Endothelial cell (in vitro differentiated cells): ENCODE measurements around the gene MLLT6. TPM values are rescaled to one million over a fixed set of nuclear protein-coding genes. Genes with fewer than 3 reads are reported as not detected.

Experiments used
- DNase-seq: peaks from one replicate; pipeline ENCODE4 v3.0.0; 2021; ENCODE audit warnings: low spot score
- H3K27ac Mint-ChIP-seq: one replicate; pipeline ENCODE4 v1.8.0; 2021; ENCODE audit warnings: mixed read lengths, inconsistent platforms; ENCODE audit not compliant: unreplicated experiment
- H3K27me3 Mint-ChIP-seq: one replicate; pipeline ENCODE4 v1.8.0; 2021; ENCODE audit warnings: mild to moderate bottlenecking, moderate library complexity, mixed read lengths, inconsistent platforms; ENCODE audit not compliant: unreplicated experiment
- H3K36me3 Mint-ChIP-seq: one replicate; pipeline ENCODE4 v1.8.0; 2021; ENCODE audit warnings: mild to moderate bottlenecking, low read depth, mixed read lengths, inconsistent platforms; ENCODE audit not compliant: unreplicated experiment
- H3K4me1 Mint-ChIP-seq: one replicate; pipeline ENCODE4 v1.8.0; 2021; ENCODE audit warnings: mild to moderate bottlenecking, mixed read lengths, inconsistent platforms; ENCODE audit not compliant: unreplicated experiment
- H3K4me3 Mint-ChIP-seq: one replicate; pipeline ENCODE4 v1.8.0; 2021; ENCODE audit warnings: mild to moderate bottlenecking, mixed read lengths, inconsistent platforms; ENCODE audit not compliant: unreplicated experiment
- H3K9me3 Mint-ChIP-seq: one replicate; pipeline ENCODE4 v1.8.0; 2021; ENCODE audit warnings: mixed read lengths, inconsistent platforms; ENCODE audit not compliant: unreplicated experiment
- CTCF ChIP-seq: fragments of 200-600 bp; sonication (generic); IDR thresholded peaks from one replicate; pipeline ENCODE4 v1.5.0; 2021; ENCODE audit warnings: antibody characterized with exemption; ENCODE audit not compliant: unreplicated experiment
- total RNA-seq: library from RNA; stranded (reverse); fragmentation: NEBNext Ultra II Directional; extraction: Animal tissue kit (Norgen Biotek cat#: 25700); gene quantifications from one replicate; pipeline ENCODE4 v1.2.1, GENCODE V29; 2021; ENCODE audit not compliant: unreplicated experiment

MLLT6 gene
- total RNA-seq, 1 donor from 2014 or later: 33.8 TPM

DNA sequence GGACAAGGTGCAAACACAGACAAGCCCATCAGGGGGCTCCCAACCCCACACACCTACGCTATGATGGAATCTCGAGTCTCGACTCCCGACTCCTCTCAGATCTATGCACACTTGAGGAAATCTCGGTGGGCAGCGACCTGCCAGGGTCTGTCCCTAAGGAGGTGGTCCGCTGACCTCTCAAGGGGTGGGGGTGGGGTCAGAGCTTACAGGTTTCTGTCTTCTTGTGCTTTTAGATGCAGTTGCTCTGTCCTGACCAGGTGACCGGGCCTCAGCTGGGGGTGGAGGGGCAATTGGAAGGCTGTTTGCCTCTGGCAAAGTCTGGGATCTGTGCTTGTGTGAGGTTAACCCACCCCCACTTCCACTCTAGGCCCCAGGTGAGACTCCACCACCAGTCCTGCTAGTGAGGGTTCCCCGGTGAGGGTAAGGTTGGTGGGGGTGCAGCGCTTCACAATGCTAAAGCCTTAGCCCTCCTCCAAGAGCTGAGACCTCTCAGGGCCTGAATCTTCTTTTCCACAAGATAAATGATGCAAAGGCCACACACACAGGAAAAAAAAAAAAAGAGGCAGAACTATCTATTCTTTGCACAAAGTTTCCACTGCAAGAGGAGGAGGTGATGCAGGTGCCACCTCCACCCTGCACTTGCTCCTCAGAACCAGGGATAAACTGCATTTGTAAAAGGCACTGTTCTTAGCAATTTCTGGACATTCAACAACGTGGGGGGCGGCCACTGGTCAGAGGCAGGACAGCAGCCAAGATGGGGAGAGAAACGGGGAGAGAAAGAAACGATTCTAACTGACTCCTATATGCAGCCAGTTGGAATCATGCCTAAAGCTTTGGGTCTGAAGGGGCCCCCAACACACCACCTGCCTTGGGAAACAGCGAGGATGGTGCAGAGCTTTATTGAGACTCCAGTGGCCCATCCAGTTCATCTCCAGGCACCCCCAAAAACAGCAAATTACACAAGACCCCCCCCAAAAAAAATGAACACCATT, 29.2 kb downstream of the MLLT6 start:
- Mint-ChIP-seq H3K4me1 (peaks cover 27% of the 10 kb centered on the region), H3K27ac (no peak overlapping the region), H3K27me3 (peaks cover 16% of the 10 kb centered on the region), H3K9me3 (no peaks in the 10 kb centered on the region), H3K36me3 (peaks cover 24% of the 10 kb centered on the region), H3K4me3 (peak overlapping the region; percentile 51)
- no peak for DNase-seq
- no peak for TF ChIP-seq CTCF

DNA sequence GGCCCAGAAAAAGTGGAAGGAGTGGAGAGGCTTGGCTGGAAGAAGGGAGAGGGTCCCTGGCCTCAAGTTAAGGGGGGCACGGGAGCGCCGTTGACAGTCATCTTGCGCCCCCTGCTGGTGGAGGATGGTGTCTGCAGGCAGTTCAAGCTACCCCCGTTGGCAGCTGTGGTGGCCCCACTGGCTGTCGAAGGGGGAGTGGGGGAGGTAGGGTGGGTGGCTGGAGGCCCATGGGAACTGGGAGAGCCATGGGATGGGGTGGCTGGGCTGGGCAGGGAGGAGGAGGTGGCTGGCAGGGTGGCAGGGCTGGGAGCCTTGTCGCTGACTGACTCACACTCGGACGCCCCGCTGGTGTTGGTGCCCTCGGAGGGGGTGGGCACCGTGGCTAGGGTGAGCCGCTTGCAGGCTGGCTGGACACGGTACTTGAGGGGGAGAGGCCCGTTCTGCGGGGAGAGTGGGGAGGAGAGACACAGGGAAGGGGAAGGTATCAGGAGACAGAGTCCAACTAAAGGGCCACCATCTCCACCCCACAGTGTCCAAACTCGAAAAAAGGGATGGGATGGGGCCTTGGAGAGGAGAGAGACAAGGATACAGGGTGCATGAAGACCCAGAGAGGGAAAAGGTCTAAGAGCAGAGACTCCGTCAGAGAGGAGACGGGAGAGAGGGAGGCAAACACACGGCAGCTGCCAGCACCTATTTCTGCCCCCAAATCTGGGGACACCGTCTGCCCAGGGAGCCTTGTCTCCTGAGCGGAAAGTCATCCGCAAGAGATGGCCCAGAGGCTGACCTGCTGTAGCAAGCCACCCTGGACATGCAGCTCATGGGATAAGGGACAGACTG, 30.3 kb downstream of the MLLT6 start:
- H3K27ac Mint-ChIP-seq: no peak overlapping the region
- H3K4me1 Mint-ChIP-seq: peaks cover 25% of the 10 kb centered on the region

GRCh38 chr17:38738007-38738662, 33.1 kb downstream of the MLLT6 start:
- Mint-ChIP-seq H3K27me3 (peaks cover 7% of the 10 kb centered on the region), H3K4me3 (peak overlapping the region; percentile 79), H3K4me1 (peaks cover 23% of the 10 kb centered on the region), H3K9me3 (no peaks in the 10 kb centered on the region), H3K36me3 (peaks cover 19% of the 10 kb centered on the region), H3K27ac (peak overlapping the region; percentile 9)
- TF ChIP-seq CTCF: no peak
- no peak for DNase-seq

More for the DNA sequence above, 30.3 kb downstream of the MLLT6 start:
- peak; percentile 98 for TF ChIP-seq CTCF
- peak; percentile 73 for DNase-seq
- Mint-ChIP-seq H3K4me3 (peak overlapping the region; percentile 51), H3K27me3 (peaks cover 16% of the 10 kb centered on the region), H3K36me3 (peaks cover 24% of the 10 kb centered on the region), H3K9me3 (no peaks in the 10 kb centered on the region)

DNA sequence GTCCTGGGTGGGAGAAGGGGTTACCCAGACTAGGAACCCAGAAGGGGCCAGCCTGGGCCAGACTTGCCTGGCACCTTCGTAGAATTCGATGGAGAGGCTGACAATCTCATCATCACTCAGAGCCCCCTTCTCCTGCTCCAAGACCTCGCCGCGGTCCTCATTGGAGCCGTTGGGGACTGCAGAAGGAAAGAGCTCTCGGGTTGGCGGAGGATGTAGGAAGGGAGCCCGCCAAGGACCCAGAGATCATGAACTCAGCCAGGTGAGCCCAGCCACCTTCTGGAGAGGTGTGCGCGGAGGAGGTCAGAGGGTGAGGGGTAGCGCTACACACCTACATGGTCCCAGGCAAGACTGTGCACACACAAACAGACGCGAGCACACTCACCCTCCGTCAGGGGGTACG, 33.6 kb downstream of the MLLT6 start:
- Mint-ChIP-seq H3K36me3 (peaks cover 15% of the 10 kb centered on the region), H3K27ac (no peak overlapping the region), H3K4me1 (peaks cover 23% of the 10 kb centered on the region), H3K9me3 (no peaks in the 10 kb centered on the region), H3K4me3 (no peak overlapping the region), H3K27me3 (peaks cover 5% of the 10 kb centered on the region)
- no peak for TF ChIP-seq CTCF
- DNase-seq: no peak
